Activated CD8-positive, alpha-beta memory T cell treated with anti-CD3 and anti-CD28 coated beads for 24 hours (primary cell): ENCODE data around the gene APMAP.

Experiments
- DNase-seq: peaks from one replicate; pipeline ENCODE4 v3.0.0-alpha.2; 2020

The APMAP gene

DNA sequence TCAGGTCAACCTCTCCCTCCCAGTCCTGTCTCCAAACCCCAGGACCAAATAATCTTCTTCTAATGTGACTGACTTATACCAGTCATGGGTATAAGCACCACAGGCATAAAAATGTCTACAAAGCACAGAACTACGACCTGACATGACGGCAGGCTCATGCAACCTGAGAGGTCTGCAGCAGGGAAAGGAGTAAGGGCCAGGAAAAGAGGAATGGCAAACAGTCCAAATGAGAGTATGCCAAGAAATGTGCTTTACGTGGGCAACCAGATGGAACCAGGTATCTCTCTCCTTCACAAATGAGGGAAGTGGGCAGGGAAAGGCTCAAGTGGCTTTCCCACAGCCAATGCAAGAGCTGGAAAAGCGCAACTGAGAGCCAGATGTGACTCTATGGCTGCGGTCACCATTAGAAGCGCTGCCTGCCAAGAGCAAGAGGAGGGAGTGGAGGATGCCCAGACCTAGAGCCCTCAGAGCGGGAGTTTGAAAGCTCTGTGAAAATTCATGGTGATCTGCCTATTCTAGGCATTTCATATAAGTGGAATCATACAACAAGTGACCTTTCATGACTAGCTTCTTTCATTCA is 6.0 kb downstream of the APMAP start:
- peak; percentile 40 for DNase-seq

- DNase-seq: peak; percentile 49
Observed at GRCh38 chr20:24985802-24986201, 6.7 kb downstream of the APMAP start.

GRCh38 chr20:24984961-24985640 is 7.5 kb downstream of the APMAP start:
- peak; percentile 15 for DNase-seq

DNA sequence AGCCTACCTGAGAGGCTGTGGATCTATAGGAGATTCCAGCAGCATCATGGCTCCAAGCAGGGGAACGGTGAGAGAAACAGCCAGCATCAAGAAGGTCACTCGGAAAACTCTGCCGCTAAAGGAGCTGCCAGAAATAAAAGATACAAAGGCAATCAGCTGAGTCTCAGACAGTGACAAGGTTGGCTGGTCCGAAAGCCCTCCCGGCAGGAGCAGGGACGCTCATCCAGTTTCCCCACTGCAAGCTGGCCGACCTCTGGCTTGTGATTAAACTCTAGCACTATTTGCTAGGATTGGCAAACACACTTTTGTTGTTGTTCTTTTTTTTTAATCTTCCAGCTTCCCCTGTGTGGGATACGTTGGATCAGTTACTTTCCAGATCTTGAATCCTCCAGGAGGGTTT is 8.7 kb downstream of the APMAP start:
- no peak for DNase-seq

GRCh38 chr20:24981790-24982189 is 10.8 kb downstream of the APMAP start:
- peak; percentile 59 for DNase-seq

DNA sequence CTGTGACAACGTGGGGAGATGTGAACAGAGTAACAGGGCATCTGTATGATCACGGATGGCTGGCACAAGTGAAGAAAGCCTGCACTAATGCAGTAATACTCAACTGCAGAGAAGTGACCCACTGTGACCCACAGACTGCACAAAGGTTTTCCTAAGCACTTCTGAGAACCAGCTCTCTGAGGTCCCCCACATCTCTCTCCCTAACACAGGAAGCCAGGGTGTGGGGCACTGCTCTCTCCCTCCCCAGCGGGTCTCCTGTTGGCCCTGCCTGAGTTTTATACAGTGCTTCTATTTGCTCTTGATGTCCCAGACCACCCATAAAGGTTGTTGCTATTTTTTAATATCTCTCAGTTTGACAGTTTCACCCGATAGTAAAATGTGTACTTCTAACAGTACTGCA is 11.3 kb downstream of the APMAP start:
- peak; percentile 45 for DNase-seq

GRCh38 chr20:24980291-24981053 is 12.1 kb downstream of the APMAP start:
- DNase-seq: peak; percentile 30

DNA sequence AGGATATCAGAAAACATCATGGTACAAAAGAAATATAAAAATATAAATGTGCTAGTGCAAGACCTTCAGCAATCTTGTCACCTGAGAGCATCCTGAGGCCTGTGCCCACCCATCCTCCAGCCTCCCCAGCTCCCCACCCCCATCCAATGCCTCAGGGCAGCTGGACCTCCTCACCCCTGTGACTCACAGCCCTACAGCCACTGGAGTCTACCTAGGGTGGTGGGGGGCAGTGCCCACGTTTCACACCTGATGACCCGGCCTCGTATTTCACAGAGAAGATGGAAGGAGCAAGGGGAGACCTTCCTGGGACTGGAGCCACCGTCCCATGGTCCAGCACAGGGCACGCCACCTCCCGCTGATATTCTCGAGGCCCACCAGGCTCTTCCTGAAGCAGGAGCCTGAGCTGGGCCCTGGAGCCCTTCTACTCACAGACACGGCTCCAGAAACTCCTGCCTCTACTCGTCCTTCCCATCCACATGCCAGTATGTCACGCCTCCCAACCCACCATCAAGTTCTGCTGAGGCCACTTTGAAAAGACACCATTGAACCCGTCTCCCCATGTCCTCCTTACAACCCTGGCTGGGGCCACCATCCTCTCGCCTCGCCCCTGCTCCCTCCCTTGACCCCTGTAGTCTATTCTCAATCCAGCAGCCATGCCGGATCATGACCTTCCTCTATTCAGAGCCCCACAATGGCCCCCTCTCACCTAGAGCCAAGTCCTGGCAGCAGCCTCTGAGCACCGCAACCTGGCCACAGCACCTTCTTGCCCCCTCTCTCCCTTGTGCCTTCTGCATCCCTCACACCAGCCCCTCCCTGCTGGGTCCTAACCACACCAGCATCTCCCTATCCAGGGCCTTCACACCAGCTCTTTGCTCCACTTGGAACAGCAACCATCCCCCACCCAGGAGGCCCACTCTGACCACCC is 13.3 kb downstream of the APMAP start:
- DNase-seq: peak; percentile 40

DNA sequence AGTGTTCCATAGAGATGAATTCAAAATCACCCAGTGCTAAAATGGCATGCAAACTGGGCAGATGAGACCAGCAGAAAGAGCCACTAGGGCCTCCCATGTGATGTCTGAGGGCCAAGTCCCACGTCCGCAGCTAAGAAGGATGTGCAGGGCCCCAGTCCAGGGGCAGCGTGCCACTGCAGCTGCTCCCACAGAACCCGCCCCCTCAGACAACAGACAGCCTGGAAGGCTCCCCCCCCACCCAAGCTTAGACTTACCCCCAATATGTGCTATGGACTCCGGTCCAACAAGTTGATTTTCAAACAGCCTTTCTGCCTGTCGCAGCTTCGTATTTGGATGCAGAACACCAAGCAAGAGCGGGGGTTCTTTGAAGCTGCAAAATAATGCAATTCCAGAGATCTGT is 14.0 kb downstream of the APMAP start:
- no peak for DNase-seq

GRCh38 chr20:24977797-24978196 is 14.8 kb downstream of the APMAP start:
- DNase-seq: peak; percentile 30

GRCh38 chr20:24977336-24977735 is 15.2 kb downstream of the APMAP start:
- no peak for DNase-seq

- DNase-seq: peak; percentile 44
Observed at GRCh38 chr20:24972341-24972740, 20.2 kb downstream of the APMAP start.

GRCh38 chr20:24971376-24972101 is 21.0 kb downstream of the APMAP start:
- DNase-seq: no peak

- DNase-seq: peak; percentile 41
Observed at GRCh38 chr20:24970754-24971153, 21.8 kb downstream of the APMAP start.

- no peak for DNase-seq
Observed at GRCh38 chr20:24970030-24970553, 22.5 kb downstream of the APMAP start.

DNA sequence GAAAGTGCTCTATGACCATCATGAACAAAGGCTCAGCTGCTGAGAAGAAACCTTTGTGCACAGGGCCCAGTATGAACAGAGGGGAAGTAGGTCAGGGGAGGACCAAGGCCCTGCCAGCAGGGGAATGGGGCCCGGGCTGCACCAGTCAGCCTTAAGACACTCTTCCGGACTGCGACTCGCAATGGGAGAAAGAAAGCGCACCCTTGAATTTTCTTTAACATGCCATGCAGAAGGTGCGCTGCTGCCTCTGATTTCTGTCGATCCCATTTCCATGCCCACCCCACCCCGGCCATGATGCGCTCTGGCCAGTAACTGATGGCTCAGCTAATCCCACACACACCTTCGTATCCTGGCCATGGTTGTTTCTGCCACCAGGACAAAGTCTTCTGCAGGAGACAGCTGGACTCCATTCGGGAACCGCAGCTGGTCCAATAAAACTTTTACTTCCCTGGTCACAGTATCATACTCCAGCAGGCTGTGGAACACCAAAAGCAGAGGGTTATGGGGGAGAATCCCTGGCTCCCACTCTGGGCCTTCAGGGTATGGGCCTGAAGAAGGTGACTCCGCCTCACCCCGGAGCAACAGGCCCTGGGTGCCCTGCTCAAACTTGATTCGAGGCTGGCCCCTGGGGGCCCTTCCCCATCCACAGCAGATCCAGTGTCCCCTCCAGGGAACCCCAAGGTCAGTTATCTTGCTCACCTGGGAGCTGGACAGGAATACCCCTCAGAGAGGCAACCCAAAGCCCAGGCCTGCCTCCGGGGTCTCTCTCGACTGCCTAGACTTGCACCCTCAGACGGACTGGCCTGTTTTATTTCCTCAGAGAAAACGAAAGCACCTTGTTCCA is 23.1 kb downstream of the APMAP start:
- DNase-seq: peak; percentile 49

DNA sequence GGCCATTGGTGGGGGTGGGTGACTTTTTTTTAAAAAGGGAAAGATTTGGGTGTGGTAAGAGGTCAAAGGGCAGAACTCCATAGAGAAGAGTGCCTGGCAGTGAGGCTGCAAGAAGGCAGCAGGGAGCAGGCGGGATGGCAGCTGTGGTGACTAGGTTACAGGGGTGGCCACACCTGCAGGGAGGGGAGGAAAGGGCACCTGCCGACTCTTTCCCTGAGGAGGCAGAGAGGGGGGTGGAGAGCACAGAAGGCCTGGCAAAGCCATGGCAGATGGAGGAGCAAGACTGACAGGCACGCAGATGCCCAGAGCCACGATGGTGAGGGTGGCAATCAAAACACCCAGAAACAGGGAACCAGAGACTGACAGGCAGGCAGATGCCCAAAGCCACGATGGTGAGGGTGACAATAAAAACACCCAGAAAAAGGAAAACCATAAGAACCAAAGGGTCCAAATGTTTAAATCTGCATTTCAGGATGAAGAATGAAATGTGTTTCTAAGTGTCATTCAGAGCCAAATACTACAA is 24.2 kb downstream of the APMAP start:
- no peak for DNase-seq

- DNase-seq: no peak
Observed at GRCh38 chr20:24966317-24967012, 26.1 kb downstream of the APMAP start.

DNA sequence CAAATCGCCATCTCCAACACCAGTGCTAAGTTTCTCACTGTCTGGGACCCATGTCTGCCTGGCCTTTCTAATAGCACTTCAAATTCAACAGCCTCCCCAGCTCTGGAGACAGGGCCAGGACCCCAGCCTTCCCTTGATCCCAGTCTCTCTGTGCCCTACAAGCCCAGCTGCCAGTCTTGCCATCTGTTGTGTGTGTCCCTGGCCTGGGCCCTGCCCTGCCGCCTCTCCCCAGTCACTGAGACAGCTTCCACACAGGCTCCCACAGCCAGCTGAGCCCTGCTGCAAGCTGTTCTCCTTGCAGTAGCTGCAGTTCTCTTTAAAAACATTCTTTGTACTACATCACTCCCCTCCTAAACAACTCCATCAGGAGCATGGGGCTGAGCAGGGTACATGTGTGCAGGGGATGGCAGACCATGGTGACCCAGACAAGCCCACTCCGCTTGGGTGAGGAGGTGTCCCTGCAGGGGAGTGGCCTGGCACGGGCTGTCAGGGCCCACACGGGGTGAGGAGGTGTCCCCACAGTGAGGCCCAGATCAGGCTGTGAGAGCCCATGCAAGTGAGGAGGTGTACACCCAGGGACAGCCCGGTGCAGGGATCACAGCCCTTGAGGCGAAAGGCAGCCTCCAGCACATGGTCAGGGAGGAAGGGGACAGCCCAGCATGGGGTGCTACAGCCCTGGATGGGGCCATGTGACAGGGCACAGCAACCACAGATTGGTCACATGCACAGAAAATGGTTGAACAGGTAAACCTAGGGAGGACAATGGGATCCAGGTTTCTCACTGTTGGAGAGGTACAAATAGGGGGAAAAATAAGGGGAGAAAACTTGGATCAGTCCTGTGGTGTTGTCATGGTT is 27.3 kb downstream of the APMAP start:
- peak; percentile 58 for DNase-seq
